Heart right ventricle (tissue), 16 donors: ENCODE measurements around the gene RAP1GAP. TPM values are rescaled to one million over a fixed set of nuclear protein-coding genes. Genes with fewer than 3 reads are reported as not detected.
A peak's percentile ranks its signal among the peaks of the same experiment; 100 is the strongest.

ENCODE experiments used
- ATAC-seq, 8 donors: fragments of 200-7000 bp; cut with Tn5 transposase; one replicate each; pipeline ENCODE4 v1.9.1; 2020; ENCODE audit warnings: mild to moderate bottlenecking in 8 of 8, moderate library complexity in 8 of 8, moderate number of reproducible peaks in 1 of 8
- DNase-seq, 2 donors: peaks; one replicate each; pipeline ENCODE4 v3.0.0-alpha.2; 2020
- H3K27ac ChIP-seq, 10 donors: fragments of 200-600 bp; sonication (generic) in 2 of 10; one replicate each; pipeline versions ENCODE4 v1.5.0 to v1.8.0; 2020 to 2022; ENCODE audit warnings: mild to moderate bottlenecking in 3 of 10
- H3K27me3 ChIP-seq, 7 donors: fragments of 200-600 bp; one replicate each; pipeline ENCODE4 v1.8.0; 2021 to 2022; ENCODE audit warnings: mild to moderate bottlenecking in 2 of 7
- H3K36me3 ChIP-seq, 9 donors: fragments of 200-600 bp; sonication (generic) in 1 of 9; one replicate each; pipeline versions ENCODE4 v1.5.0 to v1.8.0; 2020 to 2022; ENCODE audit warnings: mild to moderate bottlenecking in 2 of 9
- H3K4me1 ChIP-seq, 9 donors: fragments of 200-600 bp; sonication (generic) in 1 of 9; one replicate each; pipeline versions ENCODE4 v1.5.0 to v1.8.0; 2020 to 2022; ENCODE audit warnings: mild to moderate bottlenecking in 4 of 9
- H3K4me3 ChIP-seq, 10 donors: fragments of 200-600 bp; sonication (generic) in 2 of 10; one replicate each; pipeline versions ENCODE4 v1.5.0 to v1.8.0; 2020 to 2022; ENCODE audit warnings: mild to moderate bottlenecking in 7 of 10, moderate library complexity in 2 of 10
- H3K9me3 ChIP-seq, 11 donors: fragments of 200-600 bp in 10 of 11; sonication (generic) in 2 of 11; one replicate each; pipeline versions ENCODE4 v1.5.0 to v1.8.0; 2013 to 2022; ENCODE audit warnings: mild to moderate bottlenecking in 2 of 11, control low read depth in 1 of 11, moderate library complexity in 1 of 11
- WGBS, 2 donors: extraction: QIAGEN DNeasy Blood & Tissue Kit; methylation state at CpG; one replicate each; pipeline ENCODE4 v1.1.7; 2013; ENCODE audit warnings: inconsistent platforms in 1 of 2; 5-methylcytosine and 5-hydroxymethylcytosine counted together
- intact Hi-C, 10 donors: fragments of 100-400 bp; cut with DNase I; formaldehyde crosslinking; loops; one replicate each; pipeline versions ENCODE4 v1.11.1 to v1.14.2; 2022
- polyA plus RNA-seq, 2 donors: library from polyadenylated mRNA; stranded (reverse); fragments of 200-250 nt; gene quantifications; one replicate each; pipeline ENCODE4 v1.2.3, GENCODE V29; 2013
- total RNA-seq, 10 donors: library from RNA; stranded (reverse); fragmentation: NEBNext Ultra II Directional in 3 of 10; extraction: Animal tissue kit (Norgen Biotek cat#: 25700) in 3 of 10; gene quantifications; one replicate each; pipeline versions ENCODE4 v1.2.1 to v1.2.4, GENCODE V29; 2021 to 2023
- TF ChIP-seq, protein P1 (sequence below), 9 donors: fragments of 200-600 bp; sonication (generic) in 2 of 9; IDR thresholded peaks; one replicate each; pipeline versions ENCODE4 v1.5.0 to v1.8.0; 2021 to 2022; ENCODE audit warnings: antibody characterized with exemption in 9 of 9, mild to moderate bottlenecking in 5 of 9, moderate library complexity in 1 of 9
- donor health status: Arrhythmogenic right ventricular cardiomyopathy.
- donor health status: ischemic (EF 13 %, LVEDD 7.1; RV severe dilation, severe dysfunction).
- donor health status: healthy with polysubstance abuse.
- donor health status: DM: no; HTN: yes; CAD: no.
- donor health status: DM: no; HTN: no; CAD: no.
- donor health status: ischemic (EF 25% LVEDD 6.9; RV normal size, moderate dysfunction).
- donor health status: ischemic (EF 25% LVEDD 5.7; RV mildly dilated, moderate dysfunction).
- donor health status: healthy.
- donor health status: DM: yes; HTN: yes; CAD: no.
- donor health status: Ischemic cardiomyopathy.
- donor health status: ischemic (EF 35%, LVEDD 5.7; RV mildly dilated, moderate dysfunction).
- donor health status: nonischemic (EF 11% LVEDD 7.7; RV severe dilation, severe dysfunction).
- donor health status: DM: yes; HTN: yes; CAD: no.
- donor health status: PGD.
- donor health status: ischemic (EF 29% LVEDD 5.4; RV normal size, mild dysfunction).
- donor health status: nonischemic (EF 23%, LVEDD 6.1; RV moderate dilation, normal function).

Gene RAP1GAP
- total and polyA plus RNA-seq, 12 donors: 0.42 to 5.9 (median 4.0) TPM

DNA sequence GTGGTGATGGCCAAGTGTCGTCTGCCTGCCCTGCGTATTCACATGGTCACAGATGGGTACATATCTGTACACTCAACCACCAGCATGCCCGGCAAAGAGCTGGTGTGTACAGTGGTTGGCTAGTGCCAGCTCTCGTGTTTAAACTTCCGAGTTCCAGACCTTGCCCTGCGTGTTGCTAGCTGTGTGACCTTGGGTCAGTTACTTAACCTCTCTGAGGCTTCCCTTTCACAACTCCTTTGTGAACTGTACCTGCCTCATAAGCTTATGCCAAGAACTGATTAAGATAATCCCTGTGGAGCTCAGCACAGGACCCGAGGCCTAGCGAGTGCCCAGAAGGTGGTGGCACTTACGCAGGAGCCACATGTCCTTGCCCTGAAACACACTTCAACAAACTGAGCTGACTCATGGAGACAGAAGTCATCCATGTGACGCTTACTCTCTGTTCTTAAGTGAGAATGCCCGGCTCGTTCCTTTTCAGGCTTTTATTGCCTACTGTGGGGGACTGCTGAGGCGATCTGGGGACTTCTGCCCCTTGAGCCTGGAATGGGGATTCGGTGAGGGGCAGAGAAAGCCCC is 104.5 kb downstream of the RAP1GAP start:
- Histone ChIP-seq H3K4me3 (no peak overlapping the region), H3K27ac (no peak overlapping the region), H3K27me3 (no peaks in the 10 kb centered on the region), H3K9me3 (no peaks in the 10 kb centered on the region), H3K36me3 (peaks cover 0 to 3% (median 0%) of the 10 kb centered on the region in 9 donors), H3K4me1 (peaks cover 0 to 5% (median 0%) of the 10 kb centered on the region in 9 donors)
- WGBS, 2 donors: 88 to 94% methylated on average over 14 of the region's 14 CpGs
- intact Hi-C loops: loop anchor here in 1 of 10 donors (5.0 kb wide), 1 partner anchor 37 kb away; no protein-coding TSS in a partner anchor
- TF ChIP-seq, protein P1, sequence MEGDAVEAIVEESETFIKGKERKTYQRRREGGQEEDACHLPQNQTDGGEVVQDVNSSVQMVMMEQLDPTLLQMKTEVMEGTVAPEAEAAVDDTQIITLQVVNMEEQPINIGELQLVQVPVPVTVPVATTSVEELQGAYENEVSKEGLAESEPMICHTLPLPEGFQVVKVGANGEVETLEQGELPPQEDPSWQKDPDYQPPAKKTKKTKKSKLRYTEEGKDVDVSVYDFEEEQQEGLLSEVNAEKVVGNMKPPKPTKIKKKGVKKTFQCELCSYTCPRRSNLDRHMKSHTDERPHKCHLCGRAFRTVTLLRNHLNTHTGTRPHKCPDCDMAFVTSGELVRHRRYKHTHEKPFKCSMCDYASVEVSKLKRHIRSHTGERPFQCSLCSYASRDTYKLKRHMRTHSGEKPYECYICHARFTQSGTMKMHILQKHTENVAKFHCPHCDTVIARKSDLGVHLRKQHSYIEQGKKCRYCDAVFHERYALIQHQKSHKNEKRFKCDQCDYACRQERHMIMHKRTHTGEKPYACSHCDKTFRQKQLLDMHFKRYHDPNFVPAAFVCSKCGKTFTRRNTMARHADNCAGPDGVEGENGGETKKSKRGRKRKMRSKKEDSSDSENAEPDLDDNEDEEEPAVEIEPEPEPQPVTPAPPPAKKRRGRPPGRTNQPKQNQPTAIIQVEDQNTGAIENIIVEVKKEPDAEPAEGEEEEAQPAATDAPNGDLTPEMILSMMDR (IDR thresholded peaks at IDR 0.05): no peak
- peak in 1 of 8 donors; percentile 44 for ATAC-seq
- no peak for DNase-seq

DNA sequence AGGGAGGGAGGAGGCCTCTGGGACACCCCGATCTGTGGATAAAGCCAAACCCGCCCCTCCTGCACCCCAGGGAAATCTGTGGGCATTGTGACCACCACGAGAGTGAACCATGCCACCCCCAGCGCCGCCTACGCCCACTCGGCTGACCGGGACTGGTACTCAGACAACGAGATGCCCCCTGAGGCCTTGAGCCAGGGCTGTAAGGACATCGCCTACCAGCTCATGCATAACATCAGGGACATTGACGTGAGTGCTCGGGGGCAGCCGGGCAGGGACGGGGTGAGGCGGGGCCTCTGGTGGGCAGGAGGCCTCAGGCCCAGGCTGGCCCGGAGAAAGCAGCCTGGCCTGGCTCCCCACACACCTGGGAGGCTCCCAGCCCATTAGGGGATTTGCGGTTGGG is 105.2 kb downstream of the RAP1GAP start:
- Histone ChIP-seq H3K27ac (no peak overlapping the region), H3K9me3 (no peaks in the 10 kb centered on the region), H3K27me3 (peaks cover 0 to 2% (median 0%) of the 10 kb centered on the region in 7 donors), H3K4me3 (no peak overlapping the region), H3K36me3 (peaks cover 0 to 3% (median 0%) of the 10 kb centered on the region in 9 donors), H3K4me1 (peaks cover 0 to 5% (median 0%) of the 10 kb centered on the region in 9 donors)
- DNase-seq: no peak
- intact Hi-C loops: loop anchor here in 1 of 10 donors (5.0 kb wide), 1 partner anchor 37 kb away; no protein-coding TSS in a partner anchor
- WGBS, 2 donors: 92% methylated on average over 17 of the region's 17 CpGs
- no peak for ATAC-seq
- TF ChIP-seq, protein P1 (IDR thresholded peaks at IDR 0.05): no peak

DNA sequence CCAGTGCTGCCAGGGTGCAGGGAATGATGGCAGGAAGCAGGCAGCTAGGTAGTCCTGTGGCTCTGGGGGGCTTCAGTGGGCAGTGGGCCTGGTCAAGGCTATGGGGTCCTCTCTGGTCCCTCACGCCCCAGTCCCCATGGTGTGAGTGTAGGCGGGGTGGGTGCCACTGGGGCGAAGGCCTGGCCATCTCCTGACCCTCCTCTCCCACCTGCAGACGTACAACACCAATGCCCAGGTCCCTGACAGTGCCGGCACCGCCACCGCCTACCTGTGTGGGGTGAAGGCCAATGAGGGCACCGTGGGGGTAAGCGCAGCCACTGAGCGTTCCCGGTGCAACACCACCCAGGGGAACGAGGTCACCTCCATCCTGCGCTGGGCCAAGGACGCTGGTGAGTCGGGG is 106.3 kb downstream of the RAP1GAP start:
- H3K4me3 ChIP-seq: no peak overlapping the region
- TF ChIP-seq, protein P1 (IDR thresholded peaks at IDR 0.05): no peak
- no peak for ATAC-seq
- H3K9me3 ChIP-seq: no peaks in the 10 kb centered on the region
- WGBS, 2 donors: 93 to 95% methylated on average over 15 of the region's 15 CpGs
- H3K4me1 ChIP-seq: peaks cover 0 to 5% (median 0%) of the 10 kb centered on the region in 9 donors
- DNase-seq: no peak
- H3K36me3 ChIP-seq: peaks cover 0 to 3% (median 0%) of the 10 kb centered on the region in 9 donors
- intact Hi-C loops: loop anchor here in 1 of 10 donors (5.0 kb wide), 1 partner anchor 36 kb away; no protein-coding TSS in a partner anchor
- peaks cover 0 to 6% (median 0%) of the 10 kb centered on the region in 7 donors for H3K27me3 ChIP-seq
- no peak overlapping the region for H3K27ac ChIP-seq

DNA sequence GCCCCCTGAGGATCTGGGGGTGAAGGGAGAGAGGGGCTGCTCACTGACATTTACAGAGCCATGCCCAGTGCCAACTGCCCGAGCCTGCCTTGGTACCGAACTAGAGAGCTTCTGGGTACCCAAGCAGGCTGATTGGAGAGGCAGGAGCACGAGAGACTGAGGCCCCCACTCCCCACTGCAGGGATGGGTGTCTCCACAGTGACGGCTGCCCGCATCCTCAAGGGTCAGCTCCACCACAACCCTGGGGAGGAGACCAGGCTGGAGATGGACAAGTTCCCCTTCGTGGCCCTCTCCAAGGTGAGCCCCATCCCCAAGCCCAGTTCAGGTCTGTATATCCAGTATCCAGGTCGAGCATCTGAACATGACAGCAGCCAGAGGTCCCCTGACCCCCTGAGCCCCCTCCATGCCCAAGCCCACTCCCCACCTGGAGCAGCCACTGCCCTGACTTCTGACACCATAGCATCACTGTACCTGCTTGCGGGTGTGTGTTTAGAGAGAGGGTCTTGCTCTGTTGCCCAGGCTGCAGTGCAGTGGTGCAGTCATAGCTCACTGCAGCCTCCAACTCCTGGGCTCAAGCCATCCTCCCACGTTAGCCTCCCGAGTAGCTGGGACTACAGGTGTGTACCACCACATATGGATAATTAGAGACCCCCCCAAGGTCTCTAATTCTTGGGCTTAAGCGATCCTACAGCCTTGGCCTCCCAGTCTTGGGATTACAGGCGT is 108.1 kb downstream of the RAP1GAP start:
- H3K9me3 ChIP-seq: no peaks in the 10 kb centered on the region
- H3K4me3 ChIP-seq: no peak overlapping the region
- peaks cover 0 to 15% (median 0%) of the 10 kb centered on the region in 7 donors for H3K27me3 ChIP-seq
- intact Hi-C loops: loop anchor here in 1 of 10 donors (5.0 kb wide), 1 partner anchor 34 kb away; no protein-coding TSS in a partner anchor
- H3K4me1 ChIP-seq: no peaks in the 10 kb centered on the region
- DNase-seq: no peak
- no peak overlapping the region for H3K27ac ChIP-seq
- ATAC-seq: no peak
- peaks cover 0 to 3% (median 0%) of the 10 kb centered on the region in 9 donors for H3K36me3 ChIP-seq
- TF ChIP-seq, protein P1 (IDR thresholded peaks at IDR 0.05): no peak
- WGBS, 2 donors: 91% methylated on average over 12 of the region's 12 CpGs
